PC-9 (cell line): ENCODE results near the gene CRPPA.

Experiments used
- EZH2 ChIP-seq: fragments of 200-600 bp; sonication (generic); IDR thresholded peaks from 2 replicates; pipeline ENCODE4 v1.8.0; 2017; ENCODE audit warnings: antibody characterized with exemption, low read depth
- TF ChIP-seq, protein P1 (sequence below): fragments of 200-600 bp; sonication (generic); conservative IDR thresholded peaks from 2 replicates; pipeline ENCODE4 v1.6.1; 2017; ENCODE audit warnings: mixed run types, antibody characterized with exemption, mild to moderate bottlenecking, moderate library complexity

DNA sequence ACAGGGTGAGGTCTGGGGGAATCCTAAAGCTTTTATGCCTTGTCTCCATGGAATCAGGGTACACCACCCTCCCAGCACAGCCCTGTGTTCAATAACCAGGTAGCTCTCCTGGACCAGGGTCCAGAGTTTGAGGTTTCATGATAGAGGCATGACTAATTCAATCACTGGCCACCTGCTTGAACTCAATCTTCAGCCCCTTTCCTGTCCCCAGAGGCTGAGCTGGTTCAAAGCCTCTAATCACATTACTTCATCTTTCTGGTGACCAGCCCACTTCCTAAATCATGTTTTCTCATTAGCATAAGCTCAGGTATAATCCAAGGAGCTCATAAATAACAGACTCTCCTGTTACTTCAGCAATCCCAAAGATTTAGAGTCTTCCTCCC is 20.5 kb downstream of the CRPPA start:
- TF ChIP-seq, protein P1, sequence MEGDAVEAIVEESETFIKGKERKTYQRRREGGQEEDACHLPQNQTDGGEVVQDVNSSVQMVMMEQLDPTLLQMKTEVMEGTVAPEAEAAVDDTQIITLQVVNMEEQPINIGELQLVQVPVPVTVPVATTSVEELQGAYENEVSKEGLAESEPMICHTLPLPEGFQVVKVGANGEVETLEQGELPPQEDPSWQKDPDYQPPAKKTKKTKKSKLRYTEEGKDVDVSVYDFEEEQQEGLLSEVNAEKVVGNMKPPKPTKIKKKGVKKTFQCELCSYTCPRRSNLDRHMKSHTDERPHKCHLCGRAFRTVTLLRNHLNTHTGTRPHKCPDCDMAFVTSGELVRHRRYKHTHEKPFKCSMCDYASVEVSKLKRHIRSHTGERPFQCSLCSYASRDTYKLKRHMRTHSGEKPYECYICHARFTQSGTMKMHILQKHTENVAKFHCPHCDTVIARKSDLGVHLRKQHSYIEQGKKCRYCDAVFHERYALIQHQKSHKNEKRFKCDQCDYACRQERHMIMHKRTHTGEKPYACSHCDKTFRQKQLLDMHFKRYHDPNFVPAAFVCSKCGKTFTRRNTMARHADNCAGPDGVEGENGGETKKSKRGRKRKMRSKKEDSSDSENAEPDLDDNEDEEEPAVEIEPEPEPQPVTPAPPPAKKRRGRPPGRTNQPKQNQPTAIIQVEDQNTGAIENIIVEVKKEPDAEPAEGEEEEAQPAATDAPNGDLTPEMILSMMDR, result no peak
- TF ChIP-seq EZH2, result no peak
